Ovary (tissue), 3 donors: ENCODE results near the gene TTC7B.

Experiments
- CTCF ChIP-seq, 3 donors: fragments of 450-650 bp in 2 of 3; fragments of 200-600 bp in 1 of 3; IDR thresholded peaks; one replicate each; pipeline versions ENCODE4 v1.5.1 to v1.8.0; 2016 to 2022; ENCODE audit warnings: antibody characterized with exemption in 3 of 3, mild to moderate bottlenecking in 1 of 3
- POLR2A ChIP-seq: fragments of 450-650 bp; IDR thresholded peaks from one replicate; pipeline ENCODE4 v1.6.1; 2017; ENCODE audit warnings: antibody characterized with exemption, mild to moderate bottlenecking, moderate library complexity
- donor health status: DM: no; HTN: no; CAD: no.

- TF ChIP-seq CTCF (IDR thresholded peaks at IDR 0.05): no peak
- no peak for TF ChIP-seq POLR2A
Measured at GRCh38 chr14:90535556-90536090, 280.6 kb downstream of the TTC7B start.
